GM12891 (cell line): Measurements from ENCODE around the gene MND1.

Source experiments
- POLR2A ChIP-seq: IDR thresholded peaks from 2 replicates; pipeline ENCODE4 v1.6.1; 2011; ENCODE audit warnings: low read depth, low read length, control low read depth
- POLR2AphosphoS5 ChIP-seq: IDR thresholded peaks from 2 replicates; pipeline ENCODE4 v1.6.1; 2011; ENCODE audit warnings: low read depth, low read length, control low read depth
- TAF1 ChIP-seq: IDR thresholded peaks from 2 replicates; pipeline ENCODE4 v1.6.1; 2011; ENCODE audit warnings: low read depth, low read length, control low read depth

DNA sequence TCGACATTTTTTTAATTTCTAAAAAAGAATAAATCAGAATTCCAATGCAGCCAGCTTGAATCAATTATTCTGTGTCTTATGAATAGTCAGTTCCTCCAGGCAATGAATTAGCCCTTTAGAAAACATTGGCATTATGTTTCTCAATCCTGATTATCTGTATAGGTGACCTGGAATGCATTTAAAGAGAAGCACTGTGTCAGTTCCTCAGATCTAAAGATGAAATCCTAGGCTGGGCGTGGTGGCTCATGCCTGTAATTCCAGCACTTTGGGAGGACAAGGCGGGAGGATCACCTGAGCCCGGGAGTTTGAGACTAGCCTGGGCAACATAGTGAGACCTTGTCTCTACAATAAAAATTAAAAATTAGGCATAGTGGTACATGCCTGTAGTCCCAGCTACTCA lies 43.5 kb downstream of the MND1 start:
- TF ChIP-seq POLR2A (no peak), TAF1 (no peak), POLR2AphosphoS5 (no peak)
